Fibroblast of peridontal ligament (primary cell): ENCODE results near the gene VPS29.

Experiments used
- DNase-seq: peaks from one replicate; pipeline ENCODE4 v3.0.0-alpha.2; 2010; ENCODE audit errors: extremely low read depth

VPS29 gene

GRCh38 chr12:110444455-110444854, 57.5 kb downstream of the VPS29 start:
- no peak for DNase-seq
